ENCODE data around the gene TBC1D3B. TPM values are rescaled to one million over a fixed set of nuclear protein-coding genes. Genes with fewer than 3 reads are reported as not detected.
"Not testable (repeated sequence)": the region's sequence is repeated elsewhere in the genome, so short reads cannot be mapped to it uniquely, and the experiment has no call there.

Gene TBC1D3B
- total RNA-seq, 1 experiment from 2014 or later: 1.4 TPM

GRCh38 chr17:36123431-36123830 is 53.0 kb downstream of the TBC1D3B start:
- Histone ChIP-seq H3K4me3 (ENCODE audit: low read length) (no peak overlapping the region), H3K9me2 (replicated peaks; ENCODE audit: low read length) (no peaks in the 10 kb centered on the region), H3K4me2 (ENCODE audit: low read length) (no peak overlapping the region), H3K9me3 (ENCODE audit: low read length) (no peaks in the 10 kb centered on the region), H3K27me3 (ENCODE audit: low read length) (no peaks in the 10 kb centered on the region), H3K9ac (ENCODE audit: low read length) (no peak overlapping the region), H3K27ac (ENCODE audit: low read length) (no peak overlapping the region), H3K36me3 (ENCODE audit: low read depth, low read length) (no peaks in the 10 kb centered on the region), H2AFZ (ENCODE audit: low read length) (no peak overlapping the region), H4K20me1 (ENCODE audit: low read length) (no peaks in the 10 kb centered on the region), H3K79me2 (ENCODE audit: low read length) (no peaks in the 10 kb centered on the region), H3F3A (ENCODE audit: low read length, unreplicated experiment) (no peaks in the 10 kb centered on the region), H3K4me1 (ENCODE audit: insufficient read depth, low read length) (no peaks in the 10 kb centered on the region)
- TF ChIP-seq EZH2 (IDR thresholded peaks at IDR 0.05; ENCODE audit: low read length, unreplicated experiment) (no peak), EZH2phosphoT487 (IDR thresholded peaks at IDR 0.05; ENCODE audit: borderline replicate concordance, low read length) (no peak), CTCF (conservative IDR thresholded peaks at IDR 0.05; ENCODE audit: low read depth, low read length) (no peak)
- no peak for DNase-seq
- intact Hi-C loops (cut with micrococcal nuclease): no loop called here
- BruUV-seq (replicated peaks): no TSS peak
- POLR2A ChIA-PET (ENCODE audit: unreplicated experiment): no interaction called here
- ATAC-seq: no peak
- CTCF ChIA-PET: no interaction called here

GRCh38 chr17:36121099-36121498 is 55.3 kb downstream of the TBC1D3B start:
- H3K4me3 ChIP-seq (ENCODE audit: low read length); BruUV-seq (replicated peaks); H3F3A ChIP-seq (ENCODE audit: low read length, unreplicated experiment); H3K79me2 ChIP-seq (ENCODE audit: low read length); H2AFZ ChIP-seq (ENCODE audit: low read length); H4K20me1 ChIP-seq (ENCODE audit: low read length); H3K9me2 ChIP-seq (replicated peaks; ENCODE audit: low read length); CTCF ChIA-PET; H3K36me3 ChIP-seq (ENCODE audit: low read depth, low read length); DNase-seq; H3K27me3 ChIP-seq (ENCODE audit: low read length); ATAC-seq; POLR2A ChIA-PET (ENCODE audit: unreplicated experiment); H3K27ac ChIP-seq (ENCODE audit: low read length); H3K9me3 ChIP-seq (ENCODE audit: low read length); H3K4me1 ChIP-seq (ENCODE audit: insufficient read depth, low read length); H3K4me2 ChIP-seq (ENCODE audit: low read length); intact Hi-C loops (cut with micrococcal nuclease); H3K9ac ChIP-seq (ENCODE audit: low read length): not testable (repeated sequence)

- Histone ChIP-seq H3K36me3 (ENCODE audit: low read depth, low read length) (no peaks in the 10 kb centered on the region), H3K9me3 (ENCODE audit: low read length) (no peaks in the 10 kb centered on the region), H3K4me1 (ENCODE audit: insufficient read depth, low read length) (no peaks in the 10 kb centered on the region), H3K4me2 (ENCODE audit: low read length) (no peak overlapping the region), H4K20me1 (ENCODE audit: low read length) (no peaks in the 10 kb centered on the region), H3K9ac (ENCODE audit: low read length) (no peak overlapping the region), H2AFZ (ENCODE audit: low read length) (no peak overlapping the region), H3F3A (ENCODE audit: low read length, unreplicated experiment) (no peaks in the 10 kb centered on the region), H3K27me3 (ENCODE audit: low read length) (no peaks in the 10 kb centered on the region), H3K9me2 (replicated peaks; ENCODE audit: low read length) (no peaks in the 10 kb centered on the region), H3K79me2 (ENCODE audit: low read length) (no peaks in the 10 kb centered on the region), H3K4me3 (ENCODE audit: low read length) (no peak overlapping the region), H3K27ac (ENCODE audit: low read length) (no peak overlapping the region)
- DNase-seq (no peak), ATAC-seq (no peak)
- intact Hi-C loops (cut with micrococcal nuclease): no loop called here
- ChIA-PET CTCF (no interaction called here), POLR2A (ENCODE audit: unreplicated experiment) (no interaction called here)
- no TSS peak for BruUV-seq (replicated peaks)
- TF ChIP-seq EZH2phosphoT487 (IDR thresholded peaks at IDR 0.05; ENCODE audit: borderline replicate concordance, low read length) (no peak), EZH2 (IDR thresholded peaks at IDR 0.05; ENCODE audit: low read length, unreplicated experiment) (no peak), CTCF (conservative IDR thresholded peaks at IDR 0.05; ENCODE audit: low read depth, low read length) (no peak)
Observed at GRCh38 chr17:36120221-36120620, 56.2 kb downstream of the TBC1D3B start.

Measured in PC-3 (cell line).